K562 (cell line): ENCODE results near the gene POSTN. TPM values are rescaled to one million over a fixed set of nuclear protein-coding genes. Genes with fewer than 3 reads are reported as not detected.

Experiments used
- ATAC-seq: fragments of 200-7000 bp; cut with Tn5 transposase; 3 replicates; pipeline ENCODE4 v1.9.1; 2020; ENCODE audit warnings: moderate library complexity
- BruUV-seq: library from RNA; stranded (reverse); fragments of 400-500 nt; replicated peaks from 2 replicates; lab custom pipeline; 2021; lab: Mats Ljungman, UMichigan
- CTCF ChIA-PET: fragments of 300-600 bp; formaldehyde crosslinking; extraction: SDS; loops from one replicate; lab custom pipeline; 2021; ENCODE audit warnings: low intra/inter-chr PET ratio; lab: Yijun Ruan, JAX
- POLR2A ChIA-PET: fragments of 300-600, 350-650 bp; sonication (Branson Sonifier 250); formaldehyde crosslinking; extraction: SDS; loops from one replicate; lab custom pipeline; 2021; ENCODE audit warnings: antibody characterized with exemption, inconsistent platforms; lab: Yijun Ruan, JAX
- DNase-seq, 4 experiments: peaks; one replicate each; pipeline versions ENCODE4 v3.0.0 to v3.0.0-alpha.2; 2011 to 2018; ENCODE audit warnings: low spot score in 3 of 4, mixed read lengths in 3 of 4; ENCODE audit errors: extremely low read depth in 1 of 4
- FAIRE-seq: peaks from 2 replicates; lab custom pipeline; 2011; peaks lifted over from hg19 to GRCh38; lab: Jason Lieb, UNC
- H2AFZ ChIP-seq: 2 replicates; pipeline ENCODE4 v1.6.0; 2011; ENCODE audit warnings: low read depth, low read length, control low read depth, inconsistent platforms
- H3K27ac ChIP-seq: fragments of 200-600 bp; 3 replicates; pipeline ENCODE4 v1.8.0; 2011; ENCODE audit warnings: low read depth, mild to moderate bottlenecking, control low read depth, inconsistent platforms, low read length, moderate library complexity, mixed read lengths; ENCODE audit errors: extremely low read depth
- H3K27me3 ChIP-seq, 2 experiments: fragments of 300-600 bp in 1 of 2; 2 replicates in 1 of 2; 3 replicates in 1 of 2; pipeline versions ENCODE4 v1.6.0 to v1.8.0; 2011; ENCODE audit warnings: inconsistent platforms in 2 of 2, low read length in 2 of 2, mild to moderate bottlenecking in 1 of 2, mixed read lengths in 1 of 2, moderate library complexity in 1 of 2; ENCODE audit not compliant: control insufficient read depth in 2 of 2, insufficient read depth in 2 of 2
- H3K36me3 ChIP-seq: fragments of 300-600 bp; 3 replicates; pipeline ENCODE4 v1.8.0; 2011; ENCODE audit warnings: mild to moderate bottlenecking, low read length, inconsistent platforms; ENCODE audit not compliant: control insufficient read depth, insufficient read depth
- H3K4me1 ChIP-seq, 2 experiments: fragments of 200-600 bp in 1 of 2; replicated peaks in 1 of 2; 2 replicates in 1 of 2; 3 replicates in 1 of 2; pipeline versions ENCODE4 v1.5.1 to v1.8.0; 2011; ENCODE audit warnings: inconsistent platforms in 2 of 2, low read length in 2 of 2, mild to moderate bottlenecking in 1 of 2, mixed read lengths in 1 of 2, moderate library complexity in 1 of 2; ENCODE audit not compliant: control insufficient read depth in 2 of 2, insufficient read depth in 2 of 2
- H3K4me2 ChIP-seq: 2 replicates; pipeline ENCODE4 v1.6.1; 2011; ENCODE audit warnings: low read length, control low read depth, inconsistent platforms, mixed read lengths; ENCODE audit not compliant: insufficient read depth
- H3K4me3 ChIP-seq: fragments of 200-600 bp; sonication (generic), shearing (Covaris generic); 2 replicates; pipeline ENCODE4 v1.5.1; 2016; ENCODE audit warnings: control low read depth, inconsistent platforms
- H3K79me2 ChIP-seq: fragments of 200-600 bp; 3 replicates; pipeline ENCODE4 v1.8.0; 2011; ENCODE audit warnings: low read length, inconsistent platforms; ENCODE audit not compliant: control insufficient read depth, insufficient read depth
- H3K9ac ChIP-seq, 2 experiments: 2 replicates each; pipeline versions ENCODE4 v1.6.0 to v1.6.1; 2011; ENCODE audit warnings: low read depth in 2 of 2, low read length in 2 of 2, control low read depth in 1 of 2, inconsistent platforms in 1 of 2, mild to moderate bottlenecking in 1 of 2, mixed read lengths in 1 of 2; ENCODE audit not compliant: insufficient read depth in 1 of 2
- H3K9me1 ChIP-seq: one replicate; pipeline ENCODE4 v1.6.0; 2011; ENCODE audit warnings: inconsistent platforms, mild to moderate bottlenecking, low read length, moderate library complexity; ENCODE audit not compliant: control insufficient read depth, insufficient read depth
- H3K9me3 ChIP-seq: replicated peaks from 2 replicates; pipeline ENCODE4 v1.5.1; 2011; ENCODE audit warnings: low read depth, low read length, inconsistent platforms; ENCODE audit not compliant: control insufficient read depth, insufficient read depth
- H4K20me1 ChIP-seq: replicated peaks from 2 replicates; pipeline ENCODE4 v1.6.1; 2011; ENCODE audit warnings: low read length, inconsistent platforms, mixed read lengths; ENCODE audit not compliant: control insufficient read depth, insufficient read depth
- ADNP ChIP-seq: fragments of 200-800 bp; sonication (Bioruptor generic); IDR thresholded peaks from 2 replicates; pipeline ENCODE4 v1.6.1; 2016; ENCODE audit warnings: missing genetic modification characterization, missing compliant biosample characterization
- BMI1 ChIP-seq: fragments of 150-350 bp; IDR thresholded peaks from 2 replicates; pipeline ENCODE4 v1.6.1; 2014; ENCODE audit warnings: low read length
- DDX20 ChIP-seq: fragments of 450-650 bp; IDR thresholded peaks from 2 replicates; pipeline ENCODE4 v1.6.1; 2016; ENCODE audit warnings: missing genetic modification characterization, low read depth, mild to moderate bottlenecking, missing compliant biosample characterization, moderate library complexity
- MEIS2 ChIP-seq: fragments of 450-650 bp; IDR thresholded peaks from 2 replicates; pipeline ENCODE4 v1.6.1; 2014; ENCODE audit warnings: mild to moderate bottlenecking; ENCODE audit not compliant: partially characterized antibody
- NFE2 ChIP-seq: IDR thresholded peaks from 2 replicates; pipeline ENCODE4 v1.6.1; 2014; ENCODE audit warnings: antibody characterized with exemption, low read depth
- POLR3A ChIP-seq: IDR thresholded peaks from 2 replicates; pipeline ENCODE4 v1.6.1; 2011; ENCODE audit warnings: borderline replicate concordance, mild to moderate bottlenecking, moderate library complexity; ENCODE audit not compliant: insufficient read length, insufficient read depth; ENCODE audit errors: extremely low read depth
- RBM39 ChIP-seq: fragments of 200-400 bp; formaldehyde crosslinking; optimal IDR thresholded peaks from 2 replicates; pipeline ENCODE3; 2018; ENCODE audit warnings: low read depth, low read length
- SLC30A9 ChIP-seq: fragments of 250-450 bp; sonication (Bioruptor Pico); IDR thresholded peaks from 2 replicates; pipeline ENCODE4 v1.8.0; 2022; ENCODE audit warnings: mild to moderate bottlenecking, moderate library complexity
- SRSF9 ChIP-seq: fragments of 200-400 bp; formaldehyde crosslinking; IDR thresholded peaks from 2 replicates; pipeline ENCODE4 v1.6.1; 2017; ENCODE audit warnings: low read depth, low read length, borderline replicate concordance
- ZNF717 ChIP-seq: fragments of 250-450 bp; sonication (Bioruptor Pico); IDR thresholded peaks from 2 replicates; pipeline ENCODE4 v1.5.0; 2021
- in situ Hi-C: fragments of 300-500 bp; cut with MboI; formaldehyde crosslinking; loops from 4 replicates; pipeline ENCODE4 v1.15.0; 2018; ENCODE audit warnings: inconsistent platforms, mixed read lengths
- intact Hi-C: fragments of 100-400 bp; cut with micrococcal nuclease; formaldehyde crosslinking; loops from 2 replicates; pipeline ENCODE4 v1.14.2; 2022
- polyA plus RNA-seq, 8 experiments: library from polyadenylated mRNA; depleted of rRNA in 4 of 8; stranded (reverse) in 5 of 8; unstranded in 3 of 8; fragments of >200 nt; fragmentation: Nextera tagmentation in 2 of 8; fragmentation: Illumina TruSeq in 1 of 8; extraction: Ambion mirVana in 2 of 8; extraction: Trizol in 1 of 8; gene quantifications; 2 replicates each; pipeline versions ENCODE4 v1.2.1 to v1.2.3, GENCODE V29; 2011 to 2014; ENCODE audit warnings: inconsistent platforms in 1 of 8, missing spikeins in 1 of 8
- total RNA-seq, 7 experiments: library from RNA; depleted of rRNA in 6 of 7; stranded (reverse); fragments of >200 nt in 6 of 7; fragmentation: Illumina TruSeq in 2 of 7; extraction: Trizol in 2 of 7; gene quantifications; 2 replicates each; pipeline versions ENCODE4 v1.2.1 to v1.2.3, GENCODE V29; 2011 to 2021; ENCODE audit warnings: low replicate concordance in 1 of 7

The POSTN gene
- total and polyA plus RNA-seq, 9 of the 15 experiments (the other 6 are each of a cell fraction or from before 2014, with no cell fraction given), result 0.01 to 0.04 TPM; not detected in 7

DNA sequence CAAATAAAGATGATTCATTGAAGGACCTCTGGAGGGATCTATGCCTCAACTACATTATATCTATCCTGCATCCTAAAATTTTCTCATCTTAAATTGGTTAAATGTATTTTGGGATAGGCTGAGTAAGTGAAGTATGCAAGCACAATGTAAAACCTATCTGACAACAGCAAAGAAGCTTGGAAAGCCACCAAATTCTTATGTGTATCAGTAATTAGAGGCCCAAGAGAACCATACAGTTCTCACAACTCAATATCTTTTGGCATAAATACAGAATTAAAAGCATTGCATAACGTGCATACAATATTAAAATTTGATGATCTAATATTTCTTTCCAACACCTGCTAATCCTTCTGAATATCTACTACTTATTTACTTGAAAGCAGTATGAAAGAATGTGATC is 13.0 kb downstream of the POSTN start (continued):
- TF ChIP-seq POLR3A, result no peak
- no peak for TF ChIP-seq RBM39
- TF ChIP-seq ADNP, result no peak
- no peak for TF ChIP-seq BMI1
- TF ChIP-seq DDX20 (tag), result no peak
- TF ChIP-seq SLC30A9 (CRISPR knock-in tag), result no peak

GRCh38 chr13:37576601-37577000 is 22.0 kb downstream of the POSTN start:
- CTCF ChIA-PET, result interaction anchor here (0.6 kb wide), 1 partner anchor 18 kb away, joined by 4 read pairs; no protein-coding TSS in a partner anchor
- no TSS peak for BruUV-seq
- FAIRE-seq, result no peak
- H3K27me3 ChIP-seq, result no peaks in the 10 kb centered on the region
- in situ Hi-C loops (no loop called here), intact Hi-C loops (no loop called here)
- no peak for ATAC-seq
- H3K27ac ChIP-seq, result no peak overlapping the region
- no peaks in the 10 kb centered on the region for H3K4me1 ChIP-seq
- POLR2A ChIA-PET, result interaction anchor here (0.5 kb wide), 1 partner anchor 996 kb away, joined by 3 read pairs; no protein-coding TSS in a partner anchor
- H4K20me1 ChIP-seq, result no peaks in the 10 kb centered on the region
- H3K9ac ChIP-seq, result no peak overlapping the region
- no peak overlapping the region for H2AFZ ChIP-seq
- no peak overlapping the region for H3K4me2 ChIP-seq
- no peak for TF ChIP-seq NFE2
- no peak for TF ChIP-seq SRSF9
- no peak for TF ChIP-seq ZNF717
- TF ChIP-seq MEIS2, result no peak
- no peaks in the 10 kb centered on the region for H3K36me3 ChIP-seq
- no peak for DNase-seq
- H3K79me2 ChIP-seq, result no peaks in the 10 kb centered on the region
- no peak overlapping the region for H3K4me3 ChIP-seq
- no peaks in the 10 kb centered on the region for H3K9me1 ChIP-seq
- H3K9me3 ChIP-seq, result no peaks in the 10 kb centered on the region
